Stimulated activated CD4-positive, alpha-beta T cell treated with anti-CD3 and anti-CD28 coated beads, Interleukin-1b, Interleukin-23, amount 100 ng/mL, for 1 hour (primary cell): ENCODE data around the gene SUSD3.
A peak's percentile ranks its signal among the peaks of the same experiment; 100 is the strongest.
"Not testable (repeated sequence)": the region's sequence is repeated elsewhere in the genome, so short reads cannot be mapped to it uniquely, and the experiment has no call there.

Experiments
- DNase-seq, 2 donors: peaks; one replicate each; pipeline ENCODE4 v3.0.0-alpha.2; 2020; ENCODE audit warnings: low read depth in 2 of 2

The SUSD3 gene

DNA sequence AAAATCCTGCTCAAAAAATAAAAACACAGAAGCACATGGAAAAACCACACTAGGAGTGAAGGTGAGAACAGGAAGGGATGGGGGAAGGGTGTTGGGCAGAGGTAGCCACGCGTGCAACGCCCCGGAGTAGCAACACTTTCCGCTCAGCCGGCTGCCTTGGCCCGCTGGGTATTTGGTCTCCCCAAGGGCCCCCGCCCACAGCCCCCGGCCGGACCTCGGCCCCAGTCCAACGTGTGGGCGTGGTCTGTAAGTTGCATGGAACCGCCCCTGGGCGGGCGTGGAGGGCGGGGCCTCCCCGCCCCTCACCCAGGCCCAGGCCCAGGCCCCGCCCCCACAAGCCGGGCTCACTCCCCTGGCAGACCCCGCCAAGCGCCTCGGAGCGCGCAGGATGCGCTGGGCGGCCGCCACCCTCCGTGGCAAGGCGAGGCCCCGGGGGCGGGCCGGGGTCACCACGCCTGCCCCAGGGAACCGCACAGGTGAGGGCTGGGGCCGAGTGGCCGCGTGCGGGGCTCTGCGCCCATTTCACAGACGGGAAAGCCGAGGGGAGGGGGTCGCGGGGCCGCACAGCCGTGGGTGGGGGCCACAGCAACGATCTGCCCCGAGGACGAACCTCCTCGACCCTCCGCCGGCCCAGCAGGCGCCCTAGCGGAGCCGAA is at the start of gene SUSD3:
Gene SUSD3 (plus strand): TSS at position 347 of the 656 bp plus-strand sequence. CDS start 42 bp downstream, at position 389.
- DNase-seq: peak in 1 of 2 donors; percentile 37

DNA sequence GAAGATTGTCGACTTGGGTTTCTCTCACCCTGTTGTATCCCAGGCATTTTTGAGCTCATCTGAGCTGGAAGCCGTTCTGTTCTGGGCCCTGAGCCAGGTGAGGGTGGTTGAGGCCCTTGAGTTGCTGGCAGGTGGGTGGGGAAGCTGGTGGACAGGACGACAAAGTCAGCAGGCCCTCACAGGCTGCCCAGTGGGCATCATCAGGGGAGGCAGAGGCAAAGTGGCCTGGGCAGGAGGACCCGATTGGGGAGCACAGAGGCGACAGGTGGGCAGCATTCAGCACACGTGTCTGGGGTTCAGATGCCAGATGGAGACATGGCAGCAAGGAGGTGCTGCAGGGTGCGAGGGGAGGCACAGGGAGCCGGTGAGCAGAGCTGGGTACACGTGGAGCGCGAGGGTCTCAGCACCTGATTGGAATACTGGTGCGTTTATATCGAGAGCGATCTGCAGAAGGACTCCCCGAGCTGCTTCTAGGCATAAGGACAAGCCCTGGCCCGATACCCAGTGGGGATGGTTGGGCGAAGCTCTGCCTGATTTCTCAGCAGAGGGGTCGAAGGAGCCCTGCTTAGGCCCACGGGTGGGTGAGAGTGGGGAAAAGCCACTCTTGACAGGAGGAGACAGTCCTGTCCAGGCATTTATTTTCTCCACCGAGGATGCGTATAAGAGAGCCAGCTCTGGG is 49.0 kb upstream of the SUSD3 start:
- DNase-seq: no peak

DNA sequence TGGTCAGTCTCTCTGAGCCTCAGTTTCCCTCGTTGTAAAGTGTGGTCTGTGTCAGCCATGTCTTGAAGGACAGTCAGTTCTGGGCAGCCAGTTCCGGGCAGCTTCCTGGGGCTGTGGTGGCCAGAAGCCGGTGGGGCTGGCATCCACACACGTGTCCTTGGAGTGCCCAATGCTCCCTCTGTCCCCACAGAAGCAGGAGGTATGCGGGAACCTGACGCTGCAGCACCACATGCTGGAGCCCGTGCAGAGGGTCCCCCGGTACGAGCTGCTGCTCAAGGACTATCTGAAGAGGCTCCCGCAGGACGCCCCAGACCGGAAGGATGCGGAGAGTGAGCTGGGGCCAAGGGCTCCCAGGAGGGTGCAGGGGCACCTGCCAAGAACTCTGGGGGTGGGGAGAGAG is 48.4 kb upstream of the SUSD3 start:
- DNase-seq: no peak

DNA sequence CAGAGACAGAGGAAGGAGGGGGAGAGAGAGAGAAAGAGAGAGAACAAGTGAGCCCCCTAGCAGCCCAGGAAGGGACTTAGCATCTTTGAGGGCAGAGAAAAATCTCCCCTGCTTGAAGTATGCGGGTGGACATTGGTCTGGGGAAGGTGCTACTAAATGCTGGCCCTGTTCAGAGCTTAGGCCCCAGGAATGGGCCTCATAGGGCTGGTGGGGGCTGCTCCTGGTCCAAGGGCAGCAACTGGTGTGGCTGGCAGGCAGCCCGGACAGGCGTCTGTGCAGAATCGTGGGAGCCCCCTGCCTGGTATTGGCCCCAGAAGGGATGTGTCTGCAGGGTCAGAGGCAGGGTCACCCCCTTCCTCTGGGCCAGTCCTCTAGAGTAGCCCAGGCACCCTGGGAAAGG is 47.8 kb upstream of the SUSD3 start:
- DNase-seq: no peak

DNA sequence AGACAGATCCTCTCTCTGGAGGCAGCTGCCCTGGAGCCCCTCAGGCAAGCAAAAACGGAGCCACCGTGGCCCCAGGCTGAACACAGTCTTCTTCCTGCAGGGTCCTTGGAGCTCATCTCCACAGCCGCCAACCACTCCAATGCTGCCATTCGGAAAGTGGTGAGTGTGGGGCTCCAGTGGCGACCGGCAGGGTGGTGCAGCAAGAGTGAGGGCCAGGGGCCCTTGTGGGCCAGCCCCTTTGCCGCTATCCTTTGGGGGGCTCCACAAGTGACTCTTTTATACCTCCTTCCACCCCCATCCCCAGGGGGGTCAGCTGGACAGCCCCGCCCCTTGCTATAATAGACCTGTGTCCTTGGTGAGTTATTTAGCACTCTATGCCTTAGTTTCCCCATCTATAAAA is 47.4 kb upstream of the SUSD3 start:
- no peak for DNase-seq

DNA sequence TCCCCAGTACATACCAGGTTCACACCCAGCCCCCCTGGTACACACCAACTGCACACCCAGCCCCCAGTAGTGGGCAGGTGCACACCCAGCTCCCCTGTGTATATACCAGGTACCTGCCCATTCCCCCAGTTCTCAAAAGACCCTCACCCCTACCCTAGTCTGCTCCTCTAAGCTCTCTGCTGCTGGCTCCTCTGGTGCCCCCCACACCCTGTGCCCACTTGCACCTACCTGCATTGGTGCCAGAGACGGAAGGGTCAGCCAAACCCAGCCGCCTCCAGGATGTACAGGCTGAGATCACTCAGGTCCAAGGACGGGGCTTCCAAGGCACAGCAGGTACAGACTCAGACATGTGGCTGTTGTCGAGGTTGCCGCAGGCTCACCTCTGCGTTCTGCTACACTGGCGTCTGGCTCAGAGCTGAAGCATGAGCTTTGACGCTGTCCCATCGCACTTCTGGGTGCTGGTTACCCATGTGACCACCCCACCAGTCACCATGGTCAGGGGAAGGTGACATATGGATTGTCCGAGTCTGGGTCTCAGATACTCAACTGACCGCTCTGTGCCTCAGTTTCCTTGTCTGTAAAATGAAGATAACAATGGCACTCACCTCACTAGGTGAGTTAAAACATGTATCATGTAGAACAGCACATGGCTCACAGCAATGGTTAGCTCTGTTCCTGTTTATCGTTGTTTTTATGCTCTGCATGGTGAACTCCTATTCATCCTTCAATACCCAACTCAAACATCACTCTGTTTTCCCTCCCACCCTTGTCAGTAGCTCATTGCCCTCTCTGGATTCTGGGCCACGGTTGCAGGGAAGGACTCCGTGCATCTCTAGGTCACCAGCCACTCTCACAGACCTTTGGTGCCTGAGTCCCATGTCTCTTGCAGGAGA is 45.3 kb upstream of the SUSD3 start:
- no peak for DNase-seq

DNA sequence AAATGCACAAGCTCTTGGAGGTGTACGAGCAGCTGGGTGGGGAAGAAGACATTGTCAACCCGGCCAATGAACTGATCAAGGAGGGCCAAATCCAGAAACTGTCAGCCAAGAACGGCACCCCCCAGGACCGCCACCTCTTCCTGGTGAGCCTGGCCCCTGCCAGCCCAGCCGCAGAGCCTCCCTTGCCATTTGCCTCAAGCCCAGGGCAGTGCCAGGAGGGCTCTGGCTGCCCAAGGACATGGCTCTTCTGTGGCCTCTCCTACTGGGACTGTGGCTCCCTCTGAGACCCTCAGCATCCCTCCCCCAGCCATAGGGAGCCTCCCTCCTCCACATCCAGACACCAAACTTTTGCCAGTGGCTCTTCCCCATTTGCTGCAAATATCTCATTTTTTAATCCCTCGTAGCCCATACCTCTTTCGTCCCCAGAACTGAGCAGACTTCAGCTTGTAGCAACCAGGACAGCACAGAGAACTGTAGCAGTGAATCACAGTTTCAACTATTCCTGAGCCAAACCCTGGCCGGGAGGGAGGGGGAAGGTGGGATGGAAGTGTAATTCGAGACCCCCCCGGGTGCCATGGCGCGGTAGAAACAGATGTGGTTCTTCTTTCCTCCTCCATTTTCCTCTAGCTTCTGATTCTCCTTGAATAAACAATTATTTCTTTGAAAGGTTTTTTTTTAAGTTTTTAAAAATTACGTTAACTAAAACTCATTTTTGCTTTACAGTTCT is 44.5 kb upstream of the SUSD3 start:
- DNase-seq: no peak

DNA sequence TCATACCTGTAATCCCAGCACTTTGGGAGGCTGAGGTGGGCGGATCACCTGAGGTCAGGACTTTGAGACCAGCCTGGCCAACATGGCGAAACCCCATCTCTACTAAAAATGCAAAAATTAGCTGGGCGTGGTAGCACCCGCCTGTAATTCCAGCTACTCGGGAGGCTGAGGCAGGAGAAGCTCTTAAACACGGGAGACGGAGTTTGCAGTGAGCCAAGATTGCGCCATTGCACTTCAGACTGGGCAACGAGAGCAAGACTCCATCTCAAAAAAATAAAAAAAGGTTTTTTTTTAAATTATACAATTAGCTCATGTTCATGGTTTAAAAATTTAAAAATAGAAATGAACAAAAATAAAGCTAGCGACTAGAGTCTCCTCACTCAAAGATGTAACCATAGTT is 43.3 kb upstream of the SUSD3 start:
- not testable (repeated sequence) for DNase-seq

DNA sequence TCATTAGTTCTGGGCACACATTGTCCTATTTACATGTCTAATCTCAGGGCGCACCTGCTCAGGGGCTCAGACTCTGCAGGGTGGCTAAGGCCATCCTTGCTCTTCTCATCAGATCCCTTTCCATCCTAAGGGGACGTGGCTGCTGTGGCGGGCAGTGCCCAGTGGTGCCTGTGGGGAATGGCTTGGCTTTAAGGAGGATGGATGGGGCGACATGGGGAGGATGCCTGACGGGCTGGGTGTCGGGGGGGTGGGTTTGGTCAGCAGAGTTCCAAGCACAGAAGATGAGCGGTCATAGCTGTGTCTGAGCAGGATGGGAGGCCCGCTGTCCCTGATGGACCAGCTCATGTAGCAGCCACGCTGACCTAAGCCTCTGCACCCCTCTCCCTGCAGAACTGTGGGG is 40.9 kb upstream of the SUSD3 start:
- DNase-seq: no peak

DNA sequence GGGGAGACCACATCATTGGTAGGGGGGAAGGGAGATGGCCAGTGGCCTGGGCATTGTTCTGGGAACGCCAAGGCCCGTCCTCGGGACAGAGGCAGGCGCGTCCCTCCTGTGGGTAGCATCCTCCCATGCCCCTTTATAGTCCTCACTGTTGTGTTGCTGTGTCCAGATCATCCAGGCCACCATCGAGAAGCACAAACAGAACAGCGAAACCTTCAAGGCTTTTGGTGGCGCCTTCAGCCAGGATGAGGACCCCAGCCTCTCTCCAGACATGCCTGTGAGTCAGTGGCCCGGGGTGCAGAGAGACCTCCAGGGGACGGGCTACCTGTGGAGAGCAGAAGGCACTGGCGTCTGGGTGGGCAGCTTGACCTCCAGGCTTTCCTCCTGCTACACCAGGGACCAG is 38.4 kb upstream of the SUSD3 start:
- no peak for DNase-seq

DNA sequence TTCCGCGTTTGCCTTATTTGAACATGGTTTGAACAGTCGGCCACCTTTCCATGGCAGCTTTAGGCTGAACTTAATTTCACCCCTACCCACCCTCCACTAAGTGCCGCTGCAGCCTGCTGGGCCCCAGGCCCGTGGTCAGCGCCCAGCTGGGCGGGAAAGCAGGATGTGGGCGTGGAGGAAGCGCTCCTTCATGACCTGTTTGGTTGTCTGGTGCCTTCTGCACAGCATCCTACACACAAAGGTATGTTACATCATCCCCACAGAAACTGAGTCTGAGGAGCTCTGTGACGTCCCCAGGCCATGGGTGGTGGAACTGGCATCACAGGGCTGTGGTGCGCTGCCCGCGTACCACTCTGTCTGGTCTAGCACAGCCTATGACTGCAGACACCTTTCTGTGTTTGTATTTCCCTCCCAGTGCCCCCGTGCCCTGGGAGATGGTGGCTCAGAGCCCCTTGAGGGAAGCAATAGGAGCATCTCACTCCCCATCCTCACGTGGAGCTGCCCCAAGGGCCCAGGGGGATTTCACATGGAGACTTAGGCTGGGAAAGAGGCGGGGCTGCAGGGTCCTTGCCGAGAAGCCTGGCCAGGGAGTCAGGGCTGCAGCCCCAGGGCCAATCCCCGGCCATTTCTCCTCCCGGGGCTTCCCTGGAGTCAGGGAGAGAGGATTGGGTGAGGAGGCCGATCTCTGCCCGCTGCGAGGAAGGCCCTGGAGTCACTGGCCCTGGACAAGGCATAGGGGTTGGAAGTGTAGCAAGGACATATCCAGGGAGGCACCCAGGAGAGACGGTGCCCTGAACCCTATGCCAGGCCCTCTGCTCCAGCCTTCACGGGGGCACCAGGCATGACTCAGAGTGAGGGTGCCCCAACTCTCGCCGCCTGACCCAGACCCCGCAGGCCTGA is 37.5 kb upstream of the SUSD3 start:
- DNase-seq: no peak

DNA sequence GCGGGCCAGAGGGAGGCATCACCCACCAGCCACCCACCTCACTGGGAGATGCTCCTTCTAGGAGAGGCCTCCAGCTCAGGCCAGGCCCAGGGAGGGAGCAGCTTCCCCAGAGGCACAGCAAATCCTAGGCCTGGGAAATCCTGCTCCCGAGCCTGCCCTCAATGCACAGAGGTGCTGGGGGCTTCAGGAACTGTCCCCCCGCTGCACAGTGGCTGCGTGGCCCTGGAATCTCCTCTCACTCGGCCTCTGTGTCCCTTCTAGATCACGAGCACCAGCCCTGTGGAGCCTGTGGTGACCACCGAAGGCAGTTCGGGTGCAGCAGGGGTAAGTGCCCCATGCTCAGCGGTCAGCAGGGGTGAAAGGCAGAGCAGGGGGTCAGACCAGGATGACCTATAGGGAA is 36.4 kb upstream of the SUSD3 start:
- no peak for DNase-seq

DNA sequence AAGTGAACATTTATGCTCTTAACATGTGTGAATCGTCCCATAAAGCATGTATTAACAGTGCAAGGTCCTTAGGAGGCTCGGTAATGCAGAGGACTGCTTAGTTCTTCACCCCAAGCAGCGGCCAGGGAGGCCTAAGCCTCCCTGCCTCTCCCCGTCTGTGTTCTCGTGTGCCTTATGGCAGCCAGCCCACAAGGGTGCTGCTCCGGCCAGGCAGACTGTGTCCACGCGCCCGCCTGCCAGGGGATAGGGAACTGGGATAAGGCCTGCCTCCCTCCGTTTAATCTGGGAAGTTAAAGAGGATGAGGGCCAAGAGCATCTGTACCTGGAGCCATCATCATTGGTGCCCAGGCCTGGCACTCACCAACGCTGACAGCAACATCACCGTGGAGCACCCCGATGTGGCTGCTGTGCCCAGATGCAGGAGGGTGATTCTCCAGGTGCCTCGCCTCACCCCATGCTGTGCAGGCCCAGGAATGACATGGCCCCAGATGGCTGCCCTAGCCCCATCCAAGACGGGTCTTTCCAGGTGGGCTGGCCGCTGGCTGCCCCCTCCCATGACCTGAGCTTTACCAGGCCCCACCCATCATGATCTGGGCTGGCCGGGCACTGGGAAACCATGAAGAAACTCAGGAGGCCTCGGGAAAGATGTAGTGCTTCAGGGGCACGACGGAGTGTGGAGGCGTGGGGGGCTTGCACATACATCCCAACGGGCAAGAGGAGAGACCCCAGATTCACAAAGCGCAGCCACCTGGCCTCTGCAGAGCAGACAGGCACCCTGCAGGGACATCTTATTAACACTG is 35.6 kb upstream of the SUSD3 start:
- DNase-seq: no peak

DNA sequence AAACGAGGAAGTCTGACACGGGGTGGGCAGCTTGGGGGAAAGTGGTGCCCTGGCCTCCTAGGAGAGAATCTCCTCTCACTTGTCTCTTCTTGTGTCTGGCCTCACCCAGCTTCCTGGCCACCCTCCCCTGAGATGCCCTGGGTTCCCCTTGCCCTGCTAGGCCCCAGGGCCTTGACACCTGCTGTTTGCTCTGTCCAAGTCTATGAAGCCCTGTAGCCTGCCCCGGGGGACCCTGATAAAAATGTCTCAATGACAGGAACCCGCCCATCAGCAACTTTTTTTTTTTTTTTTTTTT is 35.0 kb upstream of the SUSD3 start:
- no peak for DNase-seq

DNA sequence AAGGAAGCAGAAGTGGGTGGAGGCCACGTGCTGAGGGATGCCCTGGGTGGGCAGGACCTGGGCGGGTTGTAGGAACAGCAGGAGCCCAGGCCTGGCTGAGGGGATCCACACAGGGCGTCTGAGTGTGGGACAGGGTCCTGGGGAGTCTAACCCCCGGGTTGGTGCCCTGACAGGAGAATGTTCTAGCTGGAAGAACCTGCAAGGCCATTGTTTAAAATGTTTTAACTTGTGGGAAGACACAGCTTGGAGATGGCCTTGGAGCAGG is 33.9 kb upstream of the SUSD3 start:
- no peak for DNase-seq

DNA sequence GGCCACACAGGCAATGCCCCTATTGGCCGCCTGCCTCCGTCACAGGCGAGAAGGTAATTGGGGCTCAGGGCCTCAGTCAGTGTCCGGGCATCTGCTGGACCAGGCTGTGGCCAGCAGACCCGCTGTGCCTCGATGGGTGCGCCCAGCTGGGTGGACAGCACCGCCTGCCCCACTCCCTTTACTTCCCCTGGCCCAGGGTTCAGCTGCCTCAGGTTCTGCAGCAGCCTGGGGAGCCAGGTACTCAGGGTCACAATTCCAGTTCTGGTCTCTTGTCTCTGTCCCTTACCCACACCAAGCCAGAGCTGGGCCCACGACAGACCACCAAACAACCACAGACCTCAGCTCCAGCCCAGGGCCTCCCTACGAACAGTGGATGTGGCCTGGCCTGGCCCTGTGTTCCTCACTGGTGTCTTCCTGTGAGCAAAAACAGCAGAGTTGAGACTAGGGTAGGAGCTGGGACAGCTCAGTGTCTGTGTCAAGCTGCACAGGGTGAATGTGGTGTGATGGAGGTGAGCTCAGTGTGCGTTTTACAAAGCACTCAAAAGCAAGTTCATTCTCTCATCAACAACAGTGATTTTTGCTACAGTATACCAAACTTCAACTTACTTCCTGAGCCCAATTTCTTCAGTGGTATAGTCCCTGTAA is 33.4 kb upstream of the SUSD3 start:
- no peak for DNase-seq

DNA sequence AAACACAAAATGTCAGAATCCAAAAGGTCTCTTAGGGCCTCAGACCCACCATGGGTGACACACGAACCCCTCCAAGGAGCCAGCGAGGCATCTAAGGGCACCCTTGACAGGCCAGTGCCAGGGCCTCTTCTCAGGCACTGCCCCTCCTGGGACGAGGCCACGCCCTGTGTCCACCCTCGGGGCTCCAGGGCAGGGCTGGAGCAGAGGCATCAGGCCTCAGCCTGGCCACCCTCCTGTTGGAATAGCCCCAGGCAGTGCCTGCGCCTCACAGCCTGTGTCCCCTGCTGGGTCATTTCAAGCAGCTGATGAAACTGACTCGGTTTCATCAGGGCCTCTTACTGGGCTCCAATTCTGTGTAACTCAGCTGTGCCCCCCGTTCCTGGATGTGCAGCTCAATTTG is 32.8 kb upstream of the SUSD3 start:
- no peak for DNase-seq

DNA sequence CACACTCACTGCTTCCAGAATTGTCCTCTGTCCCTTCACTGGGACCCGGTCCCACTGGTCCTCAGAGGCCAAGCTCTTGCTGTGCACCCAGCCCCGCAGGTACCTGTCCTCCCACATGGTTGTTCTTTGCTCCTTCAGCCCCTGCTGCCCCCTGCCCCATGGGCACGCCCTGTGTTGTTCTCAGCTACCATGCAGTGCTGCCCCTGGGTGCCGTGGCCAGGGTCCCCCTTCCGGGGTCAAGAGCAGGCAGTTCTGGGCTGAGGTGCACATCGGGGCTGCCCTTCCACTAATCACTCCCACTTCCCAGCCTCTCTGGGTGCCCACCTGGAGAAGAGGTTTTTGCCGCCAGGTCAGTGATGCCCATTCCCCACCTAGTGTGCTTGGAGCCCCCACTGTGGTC is 31.9 kb upstream of the SUSD3 start:
- DNase-seq: no peak

DNA sequence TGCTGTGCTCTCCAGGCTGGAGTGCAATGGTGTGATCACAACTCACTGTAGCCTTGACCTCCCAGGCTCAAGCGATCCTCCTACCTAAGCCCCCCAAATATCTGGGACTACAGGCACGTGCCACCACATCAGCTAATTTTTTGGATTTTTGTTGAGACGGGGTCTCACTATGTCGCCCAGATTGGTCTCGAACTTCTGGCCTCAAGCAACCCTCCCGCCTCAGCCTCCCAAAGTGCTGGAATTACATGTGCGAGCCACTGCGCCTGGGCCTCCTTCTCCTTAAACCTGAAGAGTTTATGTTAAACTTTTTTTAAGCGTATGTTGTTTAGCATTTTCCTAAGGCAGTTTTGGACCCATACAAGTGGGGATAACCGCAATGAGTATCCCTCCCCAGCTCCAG is 30.8 kb upstream of the SUSD3 start:
- no peak for DNase-seq

DNA sequence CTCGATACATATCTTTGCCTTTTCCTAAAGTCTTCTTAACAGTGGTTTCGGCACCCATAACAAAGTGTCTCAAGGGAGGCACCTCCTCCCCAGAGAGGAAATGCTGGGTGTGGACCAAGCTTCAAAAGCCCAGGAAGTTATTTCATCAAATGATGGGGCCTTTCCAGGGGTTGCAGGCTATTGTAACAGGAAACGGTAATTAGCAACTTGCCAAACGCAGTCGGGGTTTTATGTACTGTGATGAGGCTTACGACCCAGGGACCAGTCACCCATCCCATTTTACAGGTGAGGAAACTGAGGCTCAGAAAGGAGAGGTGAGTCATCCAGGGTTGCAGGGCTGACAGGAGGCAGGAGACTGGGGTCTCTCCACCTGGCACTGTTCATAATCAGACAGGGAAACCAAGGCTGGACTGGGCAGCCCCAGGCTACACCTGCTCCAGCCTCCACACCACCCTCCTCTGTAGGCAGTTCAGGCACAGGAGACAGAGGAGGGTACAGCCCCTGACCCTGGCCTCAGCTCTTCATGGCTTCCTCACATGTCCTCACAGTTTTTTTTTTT is 30.0 kb upstream of the SUSD3 start:
- peak in 1 of 2 donors; percentile 50 for DNase-seq
